GM18873 (cell line): ENCODE measurements around the gene PLEKHH3.

ENCODE experiments used
- ATAC-seq: cut with Tn5 transposase; IDR thresholded peaks from one replicate; pipeline ENCODE4 v1.9.1; 2021; ENCODE audit warnings: mild to moderate bottlenecking, moderate library complexity, moderate number of reproducible peaks; ENCODE audit not compliant: unreplicated experiment, low FRiP score

Gene PLEKHH3

GRCh38 chr17:42687707-42688320 is 11.0 kb upstream of the PLEKHH3 start:
- no peak for ATAC-seq

DNA sequence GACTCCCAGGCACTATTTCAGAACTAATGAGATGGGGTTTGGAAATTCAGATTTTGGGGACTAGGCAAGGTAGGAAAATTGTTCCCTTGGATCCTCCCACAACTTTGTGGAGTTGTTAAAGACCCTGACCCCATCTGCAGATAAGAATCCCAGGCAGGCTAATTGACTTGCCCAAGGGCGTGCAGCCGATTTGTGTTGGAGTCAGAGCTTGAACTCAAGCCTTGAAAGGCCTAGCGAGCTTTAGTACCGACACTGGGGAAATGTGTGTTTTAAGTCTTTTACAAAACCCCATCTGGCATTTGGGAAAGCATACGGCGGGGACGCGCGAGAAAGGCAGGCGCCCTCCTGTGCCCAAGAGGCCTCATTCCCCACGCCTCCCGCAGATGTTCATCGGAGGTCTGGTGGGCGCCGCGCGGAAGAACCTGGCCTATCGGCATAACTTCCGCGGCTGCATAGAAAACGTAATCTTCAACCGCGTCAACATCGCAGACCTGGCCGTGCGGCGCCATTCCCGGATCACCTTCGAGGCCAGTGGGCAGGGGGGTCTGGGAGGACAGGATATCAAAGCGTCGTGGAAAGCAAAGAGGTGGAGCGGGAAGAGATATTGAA is 9.8 kb upstream of the PLEKHH3 start:
- no peak for ATAC-seq

GRCh38 chr17:42685831-42686230 is 9.0 kb upstream of the PLEKHH3 start:
- no peak for ATAC-seq

- no peak for ATAC-seq
Observed at GRCh38 chr17:42684929-42685556, 8.2 kb upstream of the PLEKHH3 start.

- ATAC-seq, result no peak
Observed at GRCh38 chr17:42683407-42684034, 6.7 kb upstream of the PLEKHH3 start.

GRCh38 chr17:42682722-42683403 is 6.1 kb upstream of the PLEKHH3 start:
- ATAC-seq, result no peak

GRCh38 chr17:42681976-42682721 is 5.4 kb upstream of the PLEKHH3 start, which contains the start of gene CNTNAP1:
TSS of gene CNTNAP1 (plus strand) at chr17:42682531. CDS start at chr17:42682830, 299 bp downstream.
- ATAC-seq, result no peak

- ATAC-seq, result no peak
Observed at GRCh38 chr17:42680331-42680808, 3.6 kb upstream of the PLEKHH3 start.

DNA sequence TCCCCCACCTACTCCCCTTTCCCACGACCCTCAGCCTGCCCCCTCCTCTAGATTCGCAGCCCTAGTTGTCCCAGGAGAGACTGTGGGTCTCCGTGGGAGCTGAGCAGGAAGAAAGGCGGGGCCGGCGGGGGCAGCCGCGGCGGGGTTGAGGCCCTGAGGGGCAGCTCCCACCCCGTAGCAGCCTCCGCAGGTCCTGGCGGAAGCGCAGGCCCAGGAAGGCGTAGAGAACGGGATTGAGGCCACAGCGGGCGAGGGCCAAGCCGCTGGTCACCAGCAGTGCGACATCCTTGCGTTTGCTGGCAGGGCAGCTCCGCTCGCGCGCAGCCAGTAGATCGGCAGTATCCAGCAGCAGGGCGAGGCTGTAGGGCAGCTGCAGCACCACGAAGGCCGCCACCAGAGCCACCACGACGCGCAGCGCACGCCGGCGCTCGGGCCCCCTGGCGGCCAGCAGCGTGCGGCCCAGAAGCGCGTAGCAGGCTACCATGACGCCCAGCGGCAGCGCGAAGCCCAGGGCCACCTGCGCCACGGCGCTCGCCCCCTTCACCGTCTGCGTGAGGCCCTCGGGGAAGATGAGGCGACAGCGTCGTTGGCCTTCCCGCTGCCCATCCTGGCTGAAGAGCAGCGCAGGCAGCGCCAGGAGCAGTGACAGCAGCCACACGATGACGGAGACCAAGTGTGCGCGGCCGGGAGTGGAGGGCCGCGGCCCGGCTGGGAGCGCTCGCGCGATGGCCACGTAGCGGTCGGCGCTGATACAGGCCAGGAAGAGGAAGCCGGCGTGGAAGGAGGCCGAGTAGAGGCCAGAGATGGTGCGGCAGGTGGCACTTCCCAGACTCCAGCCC is 2.9 kb upstream of the PLEKHH3 start:
- no peak for ATAC-seq

DNA sequence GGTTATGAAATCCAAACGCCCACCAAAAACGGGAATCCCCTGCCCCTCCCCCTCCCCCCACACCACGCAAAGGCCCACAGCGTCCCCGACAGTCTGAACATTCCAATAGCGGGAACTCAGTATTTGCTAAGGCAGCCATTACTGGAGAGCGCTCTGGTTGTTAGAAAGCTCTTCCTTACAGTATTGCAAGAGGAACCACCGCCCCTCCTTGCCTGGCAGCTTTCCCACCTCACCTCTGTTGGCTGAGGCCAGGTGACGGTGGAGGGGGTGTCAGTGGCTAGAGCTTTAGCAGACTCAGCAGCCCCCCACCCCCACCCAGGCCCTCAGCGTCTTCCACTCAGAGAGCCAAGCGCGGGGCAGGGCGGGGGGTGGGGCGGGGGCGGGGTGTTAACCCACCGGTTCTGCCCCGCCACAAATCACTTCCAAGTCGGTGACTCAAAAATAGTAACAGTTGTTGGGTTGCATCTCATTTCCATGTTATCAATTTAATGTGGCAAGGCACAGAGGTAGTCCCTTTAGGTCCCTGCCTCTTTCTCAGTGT is 2.2 kb upstream of the PLEKHH3 start:
- ATAC-seq, result no peak

- no peak for ATAC-seq
Observed at GRCh38 chr17:42677921-42678781, 1.4 kb upstream of the PLEKHH3 start.

- peak; percentile 63 for ATAC-seq
Observed at GRCh38 chr17:42677012-42677857, 441 bp upstream of the PLEKHH3 start.

GRCh38 chr17:42675965-42676423 is 800 bp downstream of the PLEKHH3 start:
- ATAC-seq, result no peak

- no peak for ATAC-seq
Observed at GRCh38 chr17:42675348-42675964, 1.3 kb downstream of the PLEKHH3 start.

DNA sequence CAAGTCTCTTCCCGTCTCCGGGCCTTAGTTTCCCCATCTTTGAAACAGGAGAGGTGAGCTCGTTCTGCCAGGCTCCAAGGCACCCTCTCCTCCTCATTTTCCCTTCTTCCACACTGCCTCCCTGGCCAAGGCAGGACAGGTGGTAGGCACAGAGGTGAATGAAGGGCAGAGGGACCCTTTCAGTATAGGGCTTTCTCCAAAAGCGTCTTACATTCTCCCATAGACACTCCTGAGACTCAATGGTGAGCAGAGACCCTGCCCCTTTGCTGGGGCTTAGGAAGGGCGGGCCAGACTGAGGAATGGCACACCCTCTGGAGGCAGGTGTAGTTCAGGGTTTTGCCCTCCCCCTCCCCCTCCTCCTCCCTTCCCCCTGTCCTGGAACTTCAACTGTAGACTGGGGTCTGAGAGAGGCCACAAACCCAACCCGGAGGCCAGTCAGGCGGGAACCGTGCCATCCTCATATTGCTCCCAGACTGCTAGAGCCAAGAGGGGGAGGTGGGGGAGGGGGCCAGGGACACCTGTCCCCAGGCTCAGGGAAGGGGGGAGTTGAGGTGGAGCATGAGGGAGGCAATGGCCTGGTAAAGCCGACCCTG is 1.9 kb downstream of the PLEKHH3 start:
- no peak for ATAC-seq
